ENCODE results near the gene NCOA4. TPM values are rescaled to one million over a fixed set of nuclear protein-coding genes. Genes with fewer than 3 reads are reported as not detected.

Gene NCOA4
- total and polyA plus RNA-seq, 4 donors = 40.5 to 281 (median 109) TPM

GRCh38 chr10:46035923-46036849 is 5.8 kb upstream of the NCOA4 start:
- Histone ChIP-seq H3K9me3 (ENCODE audit: control insufficient read depth in 4 of 4, insufficient read depth in 3 of 4, low read length in 3 of 4) (no peaks in the 10 kb centered on the region), H3K4me3 (no peak overlapping the region), H3K9ac (ENCODE audit: insufficient read depth in 1 of 2, low read length in 2 of 2) (no peak overlapping the region), H3K27me3 (ENCODE audit: control insufficient read depth in 3 of 3, insufficient read depth in 3 of 3, low read length in 2 of 3) (no peaks in the 10 kb centered on the region), H3K4me1 (ENCODE audit: control insufficient read depth in 5 of 5, insufficient read depth in 5 of 5, low read length in 5 of 5) (peaks cover 0 to 2% (median 0%) of the 10 kb centered on the region in 5 donors), H3K36me3 (ENCODE audit: control insufficient read depth in 4 of 4, insufficient read depth in 4 of 4, low read length in 4 of 4) (no peaks in the 10 kb centered on the region), H3K27ac (ENCODE audit: low read depth in 1 of 2, low read length in 1 of 2) (no peak overlapping the region)
- ATAC-seq (ENCODE audit: insufficient read depth, low FRiP score) (no peak), DNase-seq (no peak)
- no peak for TF ChIP-seq CTCF (IDR thresholded peaks at IDR 0.05; ENCODE audit: control extremely low read depth, extremely low read depth)
- 61 to 67% methylated on average over 8 of the region's 8 CpGs for WGBS, 2 donors

- Histone ChIP-seq H3K36me3 (ENCODE audit: control insufficient read depth in 4 of 4, insufficient read depth in 4 of 4, low read length in 4 of 4) (no peaks in the 10 kb centered on the region), H3K9ac (ENCODE audit: insufficient read depth in 1 of 2, low read length in 2 of 2) (no peak overlapping the region), H3K27me3 (ENCODE audit: control insufficient read depth in 3 of 3, insufficient read depth in 3 of 3, low read length in 2 of 3) (no peaks in the 10 kb centered on the region), H3K4me1 (ENCODE audit: control insufficient read depth in 5 of 5, insufficient read depth in 5 of 5, low read length in 5 of 5) (peaks cover 2 to 15% (median 8%) of the 10 kb centered on the region in 5 donors), H3K9me3 (ENCODE audit: control insufficient read depth in 4 of 4, insufficient read depth in 3 of 4, low read length in 3 of 4) (no peaks in the 10 kb centered on the region), H3K27ac (ENCODE audit: low read depth in 1 of 2, low read length in 1 of 2) (no peak overlapping the region), H3K4me3 (no peak overlapping the region)
- ATAC-seq (ENCODE audit: insufficient read depth, low FRiP score) (no peak), DNase-seq (no peak)
- no peak for TF ChIP-seq CTCF (IDR thresholded peaks at IDR 0.05; ENCODE audit: control extremely low read depth, extremely low read depth)
These were observed 3.2 kb upstream of the NCOA4 start for GRCh38 chr10:46033602-46034011.

- DNase-seq = no peak
- Histone ChIP-seq H3K9ac (ENCODE audit: insufficient read depth in 1 of 2, low read length in 2 of 2) (no peak overlapping the region), H3K4me3 (no peak overlapping the region), H3K27me3 (ENCODE audit: control insufficient read depth in 3 of 3, insufficient read depth in 3 of 3, low read length in 2 of 3) (no peaks in the 10 kb centered on the region), H3K36me3 (ENCODE audit: control insufficient read depth in 4 of 4, insufficient read depth in 4 of 4, low read length in 4 of 4) (no peaks in the 10 kb centered on the region), H3K9me3 (ENCODE audit: control insufficient read depth in 4 of 4, insufficient read depth in 3 of 4, low read length in 3 of 4) (no peaks in the 10 kb centered on the region), H3K27ac (ENCODE audit: low read depth in 1 of 2, low read length in 1 of 2) (no peak overlapping the region), H3K4me1 (ENCODE audit: control insufficient read depth in 5 of 5, insufficient read depth in 5 of 5, low read length in 5 of 5) (peaks cover 2 to 21% (median 13%) of the 10 kb centered on the region in 5 donors)
- ATAC-seq (ENCODE audit: insufficient read depth, low FRiP score) = no peak
- WGBS, 2 donors = 67 to 76% methylated on average over 6 of the region's 6 CpGs
- no peak for TF ChIP-seq CTCF (IDR thresholded peaks at IDR 0.05; ENCODE audit: control extremely low read depth, extremely low read depth)
These were observed 1.5 kb upstream of the NCOA4 start for GRCh38 chr10:46031648-46032532.
